OCI-LY7 (cell line): ENCODE results near the gene SIL1. TPM values are rescaled to one million over a fixed set of nuclear protein-coding genes. Genes with fewer than 3 reads are reported as not detected.
"Not testable (repeated sequence)": the region's sequence is repeated elsewhere in the genome, so short reads cannot be mapped to it uniquely, and the experiment has no call there.

Experiments used
- BruUV-seq: library from RNA; stranded (reverse); fragments of 400-500 nt; replicated peaks from 2 replicates; lab custom pipeline; 2021; lab: Mats Ljungman, UMichigan
- CTCF ChIA-PET: fragments of 300-600 bp; sonication (Branson Sonifier 250); formaldehyde crosslinking; loops from one replicate; lab custom pipeline; 2022; ENCODE audit warnings: antibody characterized with exemption; ENCODE audit not compliant: unreplicated experiment; lab: Charles Lee
- POLR2A ChIA-PET: fragments of 300-600 bp; sonication (Branson Sonifier 250); formaldehyde crosslinking; loops from one replicate; lab custom pipeline; 2022; ENCODE audit warnings: antibody characterized with exemption; lab: Charles Lee
- DNase-seq: peaks from one replicate; pipeline ENCODE4 v3.0.0-alpha.2; 2015; ENCODE audit warnings: low spot score
- H2AFZ ChIP-seq: fragments of 200-600 bp; sonication (generic), shearing (Covaris generic); 2 replicates; pipeline ENCODE4 v1.6.1; 2014; ENCODE audit warnings: mild to moderate bottlenecking, antibody characterized with exemption, low read length, moderate library complexity
- H3K27ac ChIP-seq: fragments of 200-600 bp; sonication (generic); 2 replicates; pipeline ENCODE4 v1.5.1; 2014; ENCODE audit warnings: mixed run types, low read depth, mild to moderate bottlenecking, moderate library complexity, low read length, inconsistent platforms; ENCODE audit not compliant: poor library complexity, severe bottlenecking
- H3K36me3 ChIP-seq: fragments of 200-600 bp; sonication (generic); 2 replicates; pipeline ENCODE4 v1.6.1; 2014; ENCODE audit warnings: mild to moderate bottlenecking, antibody characterized with exemption, low read length, moderate library complexity, mixed read lengths; ENCODE audit not compliant: insufficient read depth
- H3K4me1 ChIP-seq: fragments of 200-600 bp; sonication (generic); 2 replicates; pipeline ENCODE4 v1.5.1; 2014; ENCODE audit warnings: mild to moderate bottlenecking, low read length; ENCODE audit not compliant: insufficient read depth, poor library complexity, severe bottlenecking
- H3K4me2 ChIP-seq: fragments of 200-600 bp; sonication (generic); 2 replicates; pipeline ENCODE4 v1.6.1; 2014; ENCODE audit warnings: mild to moderate bottlenecking, low read length
- H3K4me3 ChIP-seq: fragments of 200-600 bp; sonication (generic); 2 replicates; pipeline ENCODE4 v1.5.1; 2014; ENCODE audit warnings: mild to moderate bottlenecking, low read depth, low read length; ENCODE audit not compliant: poor library complexity, severe bottlenecking
- H3K79me2 ChIP-seq: fragments of 200-600 bp; sonication (generic); 2 replicates; pipeline ENCODE4 v1.6.1; 2016; ENCODE audit warnings: low read depth, mild to moderate bottlenecking, low read length, moderate library complexity, mixed read lengths; ENCODE audit not compliant: insufficient read depth
- H3K9me2 ChIP-seq: fragments of 200-600 bp; sonication (generic); 2 replicates; pipeline ENCODE4 v1.6.1; 2016; ENCODE audit warnings: mild to moderate bottlenecking, low read length, mixed read lengths; ENCODE audit not compliant: insufficient read depth
- H3K9me3 ChIP-seq: fragments of 200-600 bp; sonication (generic); 2 replicates; pipeline ENCODE4 v1.6.1; 2014; ENCODE audit warnings: mild to moderate bottlenecking, mixed run types, low read length, mixed read lengths
- H4K20me1 ChIP-seq: fragments of 200-600 bp; sonication (generic); 2 replicates; pipeline ENCODE4 v1.6.1; 2014; ENCODE audit warnings: mild to moderate bottlenecking, antibody characterized with exemption, low read length, moderate library complexity, mixed read lengths; ENCODE audit not compliant: insufficient read depth
- CTCF ChIP-seq: fragments of 200-600 bp; sonication (generic); conservative IDR thresholded peaks from 2 replicates; pipeline ENCODE4 v1.5.1; 2014; ENCODE audit warnings: mild to moderate bottlenecking, antibody characterized with exemption, low read length, moderate library complexity, mixed read lengths
- EZH2phosphoT487 ChIP-seq: fragments of 200-600 bp; sonication (generic); IDR thresholded peaks from 2 replicates; pipeline ENCODE4 v1.6.1; 2018; ENCODE audit warnings: low read depth, borderline replicate concordance, mild to moderate bottlenecking, mixed run types, antibody characterized with exemption, low read length, moderate library complexity, mixed read lengths
- intact Hi-C: fragments of 100-400 bp; cut with micrococcal nuclease; formaldehyde crosslinking; loops from one replicate; pipeline ENCODE4 v1.10.0; 2022; ENCODE audit not compliant: unreplicated experiment
- total RNA-seq, 2 experiments: library from RNA; depleted of rRNA in 1 of 2; stranded (reverse); fragments of >200 nt in 1 of 2; shearing (Covaris generic) in 1 of 2; gene quantifications; 2 replicates each; pipeline ENCODE4 v1.2.3, GENCODE V29; 2014 to 2022

Gene SIL1
- total RNA-seq, 2 experiments from 2014 or later, result 9.2 to 22.8 TPM

GRCh38 chr5:139012176-139012575, 186.0 kb downstream of the SIL1 start:
- H3K9me3 ChIP-seq, result no peaks in the 10 kb centered on the region
- BruUV-seq, result no TSS peak
- no peak for DNase-seq
- intact Hi-C loops, result no loop called here
- H3K9me2 ChIP-seq, result no peaks in the 10 kb centered on the region
- no peak overlapping the region for H3K4me2 ChIP-seq
- H3K27ac ChIP-seq, result no peak overlapping the region
- H3K4me3 ChIP-seq, result no peak overlapping the region
- POLR2A ChIA-PET, result interaction anchor here (0.5 kb wide), 1 partner anchor 36 kb away, joined by 3 read pairs; no protein-coding TSS in a partner anchor
- no peaks in the 10 kb centered on the region for H3K36me3 ChIP-seq
- CTCF ChIA-PET, result no interaction called here
- no peaks in the 10 kb centered on the region for H3K4me1 ChIP-seq
- no peak overlapping the region for H2AFZ ChIP-seq
- H3K79me2 ChIP-seq, result no peaks in the 10 kb centered on the region
- no peaks in the 10 kb centered on the region for H4K20me1 ChIP-seq
- TF ChIP-seq EZH2phosphoT487 (no peak), CTCF (no peak)

GRCh38 chr5:139011156-139011555, 187.0 kb downstream of the SIL1 start:
- DNase-seq, BruUV-seq, H3K36me3 ChIP-seq, intact Hi-C loops, H3K9me2 ChIP-seq, H3K9me3 ChIP-seq, H2AFZ ChIP-seq, H3K4me2 ChIP-seq, H4K20me1 ChIP-seq, POLR2A ChIA-PET, H3K4me3 ChIP-seq, H3K27ac ChIP-seq, CTCF ChIA-PET, H3K79me2 ChIP-seq, H3K4me1 ChIP-seq: not testable (repeated sequence)

- H2AFZ ChIP-seq, result no peak overlapping the region
- H3K36me3 ChIP-seq, result no peaks in the 10 kb centered on the region
- BruUV-seq, result no TSS peak
- ChIA-PET CTCF (no interaction called here), POLR2A (interaction anchor here (0.5 kb wide), 1 partner anchor 648 kb away, joined by 3 read pairs; no protein-coding TSS in a partner anchor)
- no peak overlapping the region for H3K4me2 ChIP-seq
- no peaks in the 10 kb centered on the region for H4K20me1 ChIP-seq
- DNase-seq, result no peak
- intact Hi-C loops, result no loop called here
- TF ChIP-seq CTCF (no peak), EZH2phosphoT487 (no peak)
- no peaks in the 10 kb centered on the region for H3K79me2 ChIP-seq
- no peaks in the 10 kb centered on the region for H3K9me3 ChIP-seq
- no peaks in the 10 kb centered on the region for H3K9me2 ChIP-seq
- no peak overlapping the region for H3K4me3 ChIP-seq
- no peaks in the 10 kb centered on the region for H3K4me1 ChIP-seq
- no peak overlapping the region for H3K27ac ChIP-seq
These were observed 193.5 kb downstream of the SIL1 start for GRCh38 chr5:139004374-139005307.
